NCI-H187 treated with DMSO at 0.1 percent for 48 hours (cell line): ENCODE data around the gene ANAPC1.
"Not testable (repeated sequence)": the region's sequence is repeated elsewhere in the genome, so short reads cannot be mapped to it uniquely, and the experiment has no call there.

Experiments used
- DNase-seq: peaks from one replicate; lab custom pipeline; 2025; lab: John Stamatoyannopoulos, UW

ANAPC1 gene

DNA sequence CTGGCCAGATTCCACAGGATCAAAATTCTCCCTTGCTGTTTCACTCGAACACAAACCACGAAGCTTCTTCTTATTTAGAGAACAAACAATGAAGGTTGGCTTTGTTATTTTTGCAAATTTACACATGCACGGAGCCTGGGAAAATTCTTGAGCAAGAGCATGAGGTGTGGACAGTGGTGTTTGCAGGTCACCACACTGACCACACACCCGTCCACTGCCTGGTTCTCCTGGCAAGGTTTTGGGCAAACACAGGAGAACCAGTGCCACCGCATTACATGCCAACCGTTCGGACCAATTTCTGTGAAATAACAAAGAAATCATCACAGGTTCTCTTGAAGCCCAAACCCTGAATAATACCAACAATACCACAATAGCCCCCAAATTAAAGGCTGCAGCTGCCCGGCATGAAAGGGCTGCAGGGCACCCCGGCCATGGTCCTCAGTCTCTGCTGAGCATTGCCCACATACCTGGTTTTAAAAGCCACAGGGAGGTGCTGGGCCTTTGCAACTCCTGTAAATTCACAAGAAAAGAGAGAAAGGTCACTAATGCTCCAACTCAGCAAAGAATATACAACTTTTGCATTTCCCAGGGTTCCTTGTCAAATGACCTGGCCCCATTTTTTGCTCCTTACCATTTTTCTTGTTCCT, 154.1 kb downstream of the ANAPC1 start:
- not testable (repeated sequence) for DNase-seq

DNA sequence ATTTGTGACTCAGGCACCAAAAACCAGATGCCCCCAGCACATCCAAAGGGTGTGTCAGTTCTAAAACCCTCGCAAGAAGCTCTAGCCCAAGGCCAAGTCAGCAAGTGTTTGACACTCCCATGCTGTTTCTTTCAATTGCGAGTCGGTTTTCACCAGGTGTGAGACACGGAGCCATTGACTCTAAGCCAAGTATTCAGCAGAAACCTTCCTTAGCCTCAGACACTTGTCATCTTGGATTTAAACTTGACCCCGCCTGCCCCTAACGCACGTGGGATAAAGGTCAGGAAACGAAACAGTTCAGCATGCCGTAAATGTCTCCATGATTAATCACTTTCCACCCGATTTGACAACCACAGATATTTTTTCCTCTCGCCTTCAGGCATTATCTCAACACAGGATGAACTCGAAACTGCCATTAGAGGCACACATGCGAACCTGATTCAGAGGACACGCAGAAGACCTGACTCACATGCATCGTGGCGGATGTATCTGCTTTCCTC, 156.3 kb downstream of the ANAPC1 start:
- not testable (repeated sequence) for DNase-seq

DNA sequence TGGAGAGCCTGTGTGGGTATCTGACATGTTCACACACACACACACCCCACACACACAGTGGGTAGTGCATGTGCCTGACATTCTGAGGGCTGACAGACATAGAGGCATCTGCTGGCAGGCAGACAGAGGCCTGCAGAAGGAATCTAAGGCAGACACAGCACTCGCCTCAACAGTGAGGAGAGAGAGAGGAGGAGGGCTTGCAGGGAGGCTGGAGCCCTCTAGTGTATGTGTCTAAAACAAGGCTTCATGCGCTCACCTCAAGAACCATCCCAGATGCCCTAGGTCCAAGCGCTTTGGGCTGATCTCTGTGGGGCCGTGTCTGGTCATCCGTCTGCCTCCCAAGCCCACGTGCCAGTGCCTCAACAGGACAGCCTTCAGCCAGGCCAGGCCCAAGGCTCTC, 158.3 kb downstream of the ANAPC1 start:
- DNase-seq: not testable (repeated sequence)

DNA sequence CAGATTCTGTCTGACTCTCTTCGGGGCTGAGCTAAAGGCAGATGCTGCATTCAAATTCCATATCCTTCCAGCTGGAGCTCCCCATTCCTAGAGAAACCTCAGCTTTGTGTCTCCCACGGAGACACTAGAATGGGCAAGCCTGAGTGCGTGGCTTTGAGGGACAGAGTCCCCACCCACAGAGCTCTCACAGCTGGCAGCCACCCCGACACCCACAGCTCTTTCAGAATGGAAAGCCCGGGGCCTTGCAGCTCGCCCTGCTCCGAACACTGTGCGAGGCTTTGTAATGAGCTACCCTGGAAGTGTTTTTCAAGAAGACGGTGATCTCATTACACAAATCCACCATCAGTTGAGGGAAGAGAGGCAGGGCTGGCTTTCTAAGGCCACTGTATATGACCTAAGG, 164.4 kb downstream of the ANAPC1 start:
- DNase-seq: not testable (repeated sequence)
